Activated CD8-positive, alpha-beta memory T cell treated with anti-CD3 and anti-CD28 coated beads for 4 hours (primary cell): ENCODE data around the gene ST8SIA6.
"Not testable (repeated sequence)": the region's sequence is repeated elsewhere in the genome, so short reads cannot be mapped to it uniquely, and the experiment has no call there.

Source experiments
- DNase-seq, 2 donors: peaks; one replicate each; pipeline ENCODE4 v3.0.0-alpha.2; 2020; ENCODE audit warnings: low read depth in 2 of 2

Gene ST8SIA6

GRCh38 chr10:17427201-17427600 is 27.2 kb downstream of the ST8SIA6 start:
- DNase-seq = no peak

GRCh38 chr10:17426263-17426750 is 28.1 kb downstream of the ST8SIA6 start:
- DNase-seq = no peak

GRCh38 chr10:17425584-17426262 is 28.7 kb downstream of the ST8SIA6 start:
- DNase-seq = no peak

- DNase-seq = no peak
Measured at GRCh38 chr10:17423632-17424186, 30.7 kb downstream of the ST8SIA6 start.

- DNase-seq = no peak
Measured at GRCh38 chr10:17422931-17423330, 31.5 kb downstream of the ST8SIA6 start.

- no peak for DNase-seq
Measured at GRCh38 chr10:17418249-17418648, 36.1 kb downstream of the ST8SIA6 start.

GRCh38 chr10:17416442-17417211 is 37.8 kb downstream of the ST8SIA6 start:
- no peak for DNase-seq

GRCh38 chr10:17415046-17415658 is 39.2 kb downstream of the ST8SIA6 start:
- DNase-seq = no peak

- no peak for DNase-seq
Measured at GRCh38 chr10:17414484-17414883, 39.9 kb downstream of the ST8SIA6 start.

- no peak for DNase-seq
Measured at GRCh38 chr10:17413876-17414275, 40.5 kb downstream of the ST8SIA6 start.

GRCh38 chr10:17412323-17412722 is 42.1 kb downstream of the ST8SIA6 start:
- no peak for DNase-seq

- DNase-seq = no peak
Measured at GRCh38 chr10:17410907-17411306, 43.5 kb downstream of the ST8SIA6 start.

GRCh38 chr10:17409170-17409733 is 45.1 kb downstream of the ST8SIA6 start:
- no peak for DNase-seq

GRCh38 chr10:17407047-17407446 is 47.3 kb downstream of the ST8SIA6 start:
- DNase-seq = no peak

- no peak for DNase-seq
Measured at GRCh38 chr10:17406036-17406834, 48.2 kb downstream of the ST8SIA6 start.

- DNase-seq = no peak
Measured at GRCh38 chr10:17403161-17403560, 51.2 kb downstream of the ST8SIA6 start.

- not testable (repeated sequence) for DNase-seq
Measured at GRCh38 chr10:17402040-17402439, 52.4 kb downstream of the ST8SIA6 start.

- no peak for DNase-seq
Measured at GRCh38 chr10:17396004-17396403, 58.4 kb downstream of the ST8SIA6 start.

- DNase-seq = no peak
Measured at GRCh38 chr10:17394854-17395253, 59.5 kb downstream of the ST8SIA6 start.

GRCh38 chr10:17387861-17388503 is 66.4 kb downstream of the ST8SIA6 start:
- no peak for DNase-seq

- no peak for DNase-seq
Measured at GRCh38 chr10:17386616-17387075, 67.7 kb downstream of the ST8SIA6 start.
